SHP77 (cell line): ENCODE data around the gene CERS6.
"Not testable (repeated sequence)": the region's sequence is repeated elsewhere in the genome, so short reads cannot be mapped to it uniquely, and the experiment has no call there.

ENCODE experiments used
- DNase-seq, 2 experiments: peaks; one replicate each; lab custom pipeline; 2025; lab: John Stamatoyannopoulos, UW

Gene CERS6

DNA sequence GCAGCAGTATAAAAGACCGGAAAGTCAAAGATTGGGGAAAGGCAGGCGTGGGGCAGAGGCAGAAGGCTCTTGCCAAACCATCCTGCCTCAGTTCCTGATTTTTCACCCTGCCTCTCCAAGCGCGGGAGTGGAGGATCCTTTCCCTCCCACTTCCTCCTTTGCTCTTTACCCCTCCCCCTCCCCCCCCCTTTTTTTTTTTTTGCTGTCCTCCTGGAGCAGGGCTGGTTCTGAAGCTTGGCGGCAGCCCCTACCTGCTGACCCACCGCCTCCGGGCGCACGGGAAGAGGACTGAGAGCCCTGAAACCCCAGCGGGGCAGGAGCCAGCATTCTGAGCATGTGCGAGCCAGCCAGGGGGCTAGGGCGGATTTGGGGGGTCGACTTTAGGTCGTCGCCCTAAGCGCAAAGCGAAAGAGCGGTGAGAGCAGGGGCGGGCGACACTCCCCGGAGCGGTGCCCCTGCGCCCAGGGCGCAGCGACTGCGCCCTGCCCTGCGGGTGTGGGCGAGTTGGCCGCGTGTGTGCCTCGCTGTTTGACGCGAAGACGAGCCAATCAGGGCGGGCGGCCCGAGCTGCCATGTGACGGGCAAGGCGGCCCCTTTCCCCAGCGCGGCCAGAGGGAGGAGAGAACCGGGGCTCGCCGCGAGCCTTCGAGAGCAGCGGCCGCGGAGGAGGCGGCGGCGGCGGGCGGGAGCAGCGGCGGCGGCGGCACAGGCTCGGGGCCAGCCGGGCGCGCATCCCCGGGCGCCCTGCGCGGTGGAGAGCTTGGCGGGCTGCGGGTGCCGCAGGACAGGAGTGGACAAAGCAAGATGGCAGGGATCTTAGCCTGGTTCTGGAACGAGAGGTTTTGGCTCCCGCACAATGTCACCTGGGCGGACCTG is at the start of gene CERS6:
Gene CERS6 (plus strand): TSS at position 628 of the 876 bp plus-strand sequence. CDS start 177 bp downstream, at position 805.
- DNase-seq = peak; percentile 72 to 79

- not testable (repeated sequence) for DNase-seq
Observed at GRCh38 chr2:168412301-168412700, 43.8 kb upstream of the CERS6 start.

GRCh38 chr2:168413101-168413500 is 43.0 kb upstream of the CERS6 start:
- not testable (repeated sequence) for DNase-seq

- no peak for DNase-seq
Observed at GRCh38 chr2:168416555-168416954, 39.5 kb upstream of the CERS6 start.

DNA sequence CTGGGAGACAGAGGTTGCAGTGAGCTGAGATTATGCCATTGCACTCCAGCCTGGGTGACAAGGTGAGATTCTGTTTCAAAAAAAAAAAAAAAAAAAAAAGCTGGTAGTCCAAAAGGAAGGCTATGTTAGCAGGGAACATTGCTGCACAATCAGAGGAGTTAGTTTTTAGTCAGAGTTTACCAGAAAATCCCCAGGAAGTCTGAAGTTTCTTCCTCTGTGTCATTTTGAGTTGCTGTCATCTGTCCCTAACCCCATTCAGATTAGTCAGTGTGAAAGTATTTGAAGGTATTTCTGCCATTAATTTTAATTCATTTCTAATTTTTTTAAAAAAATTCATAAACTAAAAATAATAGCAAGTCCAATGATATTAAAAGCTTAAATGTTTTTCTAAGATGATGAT is 33.5 kb upstream of the CERS6 start:
- DNase-seq = no peak

- DNase-seq = no peak
Observed at GRCh38 chr2:168424112-168424951, 31.7 kb upstream of the CERS6 start.

GRCh38 chr2:168424971-168425370 is 31.1 kb upstream of the CERS6 start:
- DNase-seq = no peak

GRCh38 chr2:168426861-168427260 is 29.2 kb upstream of the CERS6 start:
- no peak for DNase-seq

- DNase-seq = no peak
Observed at GRCh38 chr2:168427451-168427850, 28.6 kb upstream of the CERS6 start.

GRCh38 chr2:168428431-168428830 is 27.6 kb upstream of the CERS6 start:
- DNase-seq = no peak

DNA sequence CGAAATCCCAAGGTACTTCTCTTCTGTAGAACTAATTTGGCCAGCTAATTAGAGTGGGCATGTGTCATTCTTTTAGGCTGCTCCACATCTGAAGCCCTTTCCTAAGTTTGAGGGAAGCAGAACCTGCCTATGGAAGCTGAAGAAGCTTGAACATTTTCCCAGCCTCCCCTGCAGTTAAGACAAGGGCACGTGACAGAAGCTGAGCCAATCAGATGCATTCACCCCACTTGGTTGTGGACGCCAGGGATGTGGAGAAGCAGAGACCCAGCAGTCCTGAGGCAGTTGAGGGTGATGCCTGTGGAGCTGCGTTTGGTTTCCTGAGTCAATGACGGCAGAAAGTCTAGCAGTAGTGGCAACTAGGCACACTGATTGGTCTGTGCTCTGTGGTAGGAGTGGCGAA is 26.1 kb upstream of the CERS6 start:
- DNase-seq = no peak

- DNase-seq = no peak
Observed at GRCh38 chr2:168430431-168430830, 25.6 kb upstream of the CERS6 start.

DNA sequence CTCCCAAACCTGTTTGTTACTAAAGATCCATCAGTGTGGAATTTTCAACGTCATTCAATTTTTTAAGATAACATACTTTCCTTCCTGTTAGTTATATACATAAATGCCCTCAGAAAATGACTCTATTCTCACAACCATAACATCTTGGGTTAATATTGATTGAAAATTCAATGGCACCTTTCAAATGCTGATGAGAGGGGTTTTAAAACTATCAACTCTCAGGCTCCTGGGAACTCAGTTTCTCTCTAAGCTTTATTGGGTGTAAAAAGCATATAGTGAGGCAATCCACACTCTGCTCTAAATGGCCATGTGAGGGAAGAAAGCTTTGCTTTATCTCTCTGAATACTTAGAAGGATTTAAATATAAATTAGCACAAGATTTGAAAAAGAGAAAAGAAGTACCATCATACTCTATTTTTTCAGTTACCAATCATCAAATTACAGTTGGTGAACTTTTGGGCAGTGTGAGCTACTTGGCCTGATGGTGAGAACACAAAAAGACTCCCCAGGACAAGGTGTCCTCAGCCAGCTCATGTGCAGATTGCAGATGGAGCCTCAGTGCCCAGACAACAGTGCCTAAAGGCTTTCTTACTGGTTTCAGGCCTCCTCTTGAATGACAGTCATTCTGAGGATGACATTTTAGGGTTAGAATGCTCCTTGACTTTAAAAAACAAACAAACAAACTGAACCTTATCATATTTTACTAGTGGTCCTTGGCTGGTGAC is 24.6 kb upstream of the CERS6 start:
- no peak for DNase-seq

- DNase-seq = no peak
Observed at GRCh38 chr2:168432100-168432499, 24.0 kb upstream of the CERS6 start.

GRCh38 chr2:168432565-168433186 is 23.4 kb upstream of the CERS6 start:
- no peak for DNase-seq

DNA sequence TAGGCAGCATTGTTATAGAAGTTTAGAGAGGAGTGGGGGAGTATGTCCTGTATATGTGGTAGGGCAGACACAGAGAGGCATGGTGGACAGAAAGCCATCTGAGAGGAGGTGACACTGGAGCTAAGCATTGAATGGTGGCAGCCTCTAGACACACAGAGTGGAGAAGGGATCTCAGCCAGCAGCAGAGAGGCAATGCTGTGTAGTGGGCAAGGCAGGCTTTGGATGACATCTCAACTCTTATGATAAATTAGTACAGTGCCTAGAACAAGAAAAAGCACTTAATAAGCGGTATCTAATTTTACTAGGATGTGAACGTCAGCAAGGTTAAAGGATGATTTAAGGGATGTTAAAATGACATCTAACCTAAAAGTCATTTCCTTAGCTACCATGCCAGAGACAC is 22.5 kb upstream of the CERS6 start:
- DNase-seq = no peak

GRCh38 chr2:168434146-168434545 is 21.9 kb upstream of the CERS6 start:
- DNase-seq = peak; percentile 26 to 69

GRCh38 chr2:168436840-168437239 is 19.2 kb upstream of the CERS6 start:
- no peak for DNase-seq

- DNase-seq = no peak
Observed at GRCh38 chr2:168438553-168438952, 17.5 kb upstream of the CERS6 start.

DNA sequence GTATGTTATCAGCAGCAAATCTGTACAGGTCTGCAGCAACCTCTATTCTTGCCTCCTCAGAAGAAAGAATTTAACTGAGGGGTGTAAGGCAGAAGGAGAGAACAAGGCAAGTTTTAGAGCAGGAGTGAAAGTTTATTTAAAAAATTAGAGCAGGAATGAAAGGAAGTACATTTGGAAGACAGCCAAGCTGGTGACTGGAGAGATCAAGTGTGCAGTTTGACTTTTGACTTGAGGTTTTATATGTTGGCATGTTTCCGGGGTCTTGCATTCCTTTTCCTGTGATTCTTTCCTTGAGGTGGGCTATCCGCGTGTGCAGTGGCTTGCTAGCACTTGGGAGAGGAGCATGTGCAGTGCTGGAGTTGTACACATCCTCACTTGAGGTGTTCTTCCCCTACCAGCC is 16.5 kb upstream of the CERS6 start:
- no peak for DNase-seq

- DNase-seq = no peak
Observed at GRCh38 chr2:168441214-168441872, 14.7 kb upstream of the CERS6 start.
